GM12874 (cell line): ENCODE measurements around the gene RFX7.

Experiments used
- TF ChIP-seq, protein P1 (sequence below): IDR thresholded peaks from 2 replicates; pipeline ENCODE4 v1.5.1; 2011; ENCODE audit warnings: low read depth, mild to moderate bottlenecking, control low read depth, low read length, moderate library complexity; ENCODE audit not compliant: insufficient read depth

The RFX7 gene

DNA sequence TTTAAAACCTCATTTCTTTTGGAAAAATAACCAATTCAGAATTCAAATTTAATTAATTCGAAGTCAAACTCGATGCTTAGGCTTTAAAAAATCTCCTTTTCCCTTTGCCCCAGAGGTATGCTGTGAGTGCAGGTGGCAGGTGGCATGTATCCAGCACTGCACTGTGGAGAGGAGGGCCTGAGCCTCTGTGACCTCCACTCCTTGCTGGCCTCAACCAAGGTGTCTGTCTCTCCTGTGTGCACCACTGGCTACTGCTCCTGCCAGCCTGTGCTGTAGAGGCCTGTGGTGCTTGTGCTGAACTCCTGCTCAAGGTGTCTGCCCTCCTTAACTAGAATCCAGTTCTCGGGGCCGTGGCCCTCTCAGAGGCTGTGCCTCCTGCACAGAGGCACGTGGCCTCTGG is 194.1 kb downstream of the RFX7 start:
- TF ChIP-seq, protein P1, sequence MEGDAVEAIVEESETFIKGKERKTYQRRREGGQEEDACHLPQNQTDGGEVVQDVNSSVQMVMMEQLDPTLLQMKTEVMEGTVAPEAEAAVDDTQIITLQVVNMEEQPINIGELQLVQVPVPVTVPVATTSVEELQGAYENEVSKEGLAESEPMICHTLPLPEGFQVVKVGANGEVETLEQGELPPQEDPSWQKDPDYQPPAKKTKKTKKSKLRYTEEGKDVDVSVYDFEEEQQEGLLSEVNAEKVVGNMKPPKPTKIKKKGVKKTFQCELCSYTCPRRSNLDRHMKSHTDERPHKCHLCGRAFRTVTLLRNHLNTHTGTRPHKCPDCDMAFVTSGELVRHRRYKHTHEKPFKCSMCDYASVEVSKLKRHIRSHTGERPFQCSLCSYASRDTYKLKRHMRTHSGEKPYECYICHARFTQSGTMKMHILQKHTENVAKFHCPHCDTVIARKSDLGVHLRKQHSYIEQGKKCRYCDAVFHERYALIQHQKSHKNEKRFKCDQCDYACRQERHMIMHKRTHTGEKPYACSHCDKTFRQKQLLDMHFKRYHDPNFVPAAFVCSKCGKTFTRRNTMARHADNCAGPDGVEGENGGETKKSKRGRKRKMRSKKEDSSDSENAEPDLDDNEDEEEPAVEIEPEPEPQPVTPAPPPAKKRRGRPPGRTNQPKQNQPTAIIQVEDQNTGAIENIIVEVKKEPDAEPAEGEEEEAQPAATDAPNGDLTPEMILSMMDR: no peak

DNA sequence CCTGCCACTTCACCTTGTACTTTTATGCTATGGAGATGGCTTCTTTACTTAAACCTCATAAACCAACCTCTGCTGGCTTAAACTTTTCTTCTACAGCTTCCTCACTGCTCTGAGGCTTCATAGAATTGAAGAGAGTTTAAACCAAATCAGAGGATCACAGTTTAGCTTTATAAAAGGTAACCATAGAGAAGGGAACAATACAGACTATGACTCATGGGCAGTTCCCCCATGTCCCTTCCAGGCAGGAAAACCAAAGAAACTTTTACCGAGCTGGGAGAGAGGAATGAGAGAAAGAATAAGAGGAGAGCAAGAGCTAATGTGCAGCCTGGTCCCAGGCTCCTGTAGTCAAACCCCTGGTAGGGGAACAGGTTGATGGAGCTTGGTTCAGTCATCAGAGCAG is 196.3 kb downstream of the RFX7 start:
- TF ChIP-seq, protein P1: no peak

DNA sequence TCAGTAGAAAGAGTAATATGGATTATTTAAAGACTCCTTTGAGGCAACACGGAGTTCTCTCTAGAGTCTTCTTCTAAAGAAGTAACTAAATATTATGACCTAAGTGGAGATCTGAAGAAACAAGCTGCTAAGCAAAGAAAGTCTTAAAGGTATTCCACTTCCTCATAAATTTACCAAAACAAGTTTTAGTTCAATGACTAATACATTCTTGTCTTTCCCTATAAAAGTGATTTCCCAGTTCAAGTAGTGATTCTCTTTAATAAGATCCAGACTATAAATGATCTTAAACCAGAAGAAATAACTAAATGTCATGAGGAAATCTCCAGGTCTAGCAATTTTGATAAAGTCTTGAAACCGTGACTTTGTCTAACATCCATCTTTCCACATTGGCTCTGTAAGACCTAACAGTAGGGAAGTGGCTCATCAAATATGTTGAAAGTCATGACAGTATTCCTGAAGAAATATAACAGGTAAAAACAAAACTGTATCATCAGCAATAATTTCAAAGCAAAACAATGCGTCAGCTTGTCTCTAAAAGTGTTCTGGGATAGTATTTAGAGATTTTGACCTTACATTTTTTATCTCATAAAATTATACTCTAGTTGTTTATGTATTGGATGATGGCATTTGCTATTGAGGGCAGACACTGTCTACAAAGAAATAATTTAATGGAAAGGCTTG is 198.5 kb downstream of the RFX7 start:
- TF ChIP-seq, protein P1: no peak

DNA sequence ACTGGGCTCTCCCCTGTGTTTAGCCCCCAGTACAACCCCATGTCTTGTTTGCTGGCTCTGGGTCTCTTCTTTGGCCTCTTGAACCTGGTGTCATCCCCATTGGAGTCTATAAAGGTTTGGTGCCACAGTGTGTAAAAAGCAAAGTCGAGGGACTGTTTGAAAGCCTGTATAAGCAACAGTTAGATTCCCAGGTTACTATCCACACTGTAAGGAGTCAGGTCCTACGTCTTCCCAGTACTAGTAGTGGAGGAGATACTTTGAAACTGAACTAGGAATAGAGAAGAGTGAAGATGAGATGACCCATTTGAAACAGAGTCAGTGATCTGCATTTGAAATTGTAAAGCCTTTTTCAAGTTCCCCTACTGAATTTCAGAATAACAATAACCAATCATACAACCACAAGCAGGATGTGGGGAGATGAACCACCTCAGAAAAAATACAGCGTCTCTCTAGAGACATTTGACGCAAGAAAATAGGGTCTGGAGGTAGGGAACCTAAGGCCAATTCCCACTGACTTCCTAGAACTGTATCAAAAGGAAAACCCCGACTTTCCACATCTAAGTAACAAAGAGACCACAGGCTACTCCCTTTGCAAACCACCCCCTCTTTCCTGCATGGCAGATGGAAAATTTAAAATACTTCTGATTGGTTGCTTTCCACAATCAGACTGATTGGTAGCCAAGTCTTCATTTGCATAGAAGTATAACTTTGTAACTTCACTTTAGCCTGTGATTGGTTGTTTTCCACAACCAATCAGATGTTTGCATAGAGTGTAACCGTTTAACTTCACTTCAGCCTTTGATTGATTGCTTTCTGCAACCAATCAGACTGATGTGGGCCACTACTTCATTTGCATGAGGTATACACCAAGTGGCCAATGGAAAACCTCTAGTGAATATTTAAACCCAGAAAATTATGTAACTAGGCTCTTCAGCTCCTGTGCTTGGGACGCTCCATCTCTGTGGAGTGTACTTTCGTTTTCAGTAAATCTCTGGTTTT is 200.4 kb downstream of the RFX7 start:
- TF ChIP-seq, protein P1: no peak

DNA sequence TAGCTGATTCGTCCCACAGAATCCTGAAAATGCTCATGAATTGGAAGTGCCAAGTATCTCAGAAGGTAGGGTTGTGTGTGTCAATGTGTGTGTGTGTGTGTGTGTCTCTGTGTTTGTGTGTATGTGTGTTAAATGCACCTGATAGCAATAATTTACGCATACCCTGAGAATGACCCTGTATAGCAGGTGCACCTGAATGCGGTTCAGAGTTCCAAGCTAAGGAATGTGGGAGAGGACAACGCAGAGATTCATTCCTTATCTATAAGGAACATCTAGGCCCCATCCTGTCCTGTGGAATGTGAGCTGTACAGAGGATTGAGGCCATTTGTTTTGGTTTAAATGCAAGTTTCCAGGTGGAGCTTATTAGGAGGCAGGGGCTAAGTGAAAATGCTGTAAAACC is 201.2 kb downstream of the RFX7 start:
- TF ChIP-seq, protein P1: no peak

DNA sequence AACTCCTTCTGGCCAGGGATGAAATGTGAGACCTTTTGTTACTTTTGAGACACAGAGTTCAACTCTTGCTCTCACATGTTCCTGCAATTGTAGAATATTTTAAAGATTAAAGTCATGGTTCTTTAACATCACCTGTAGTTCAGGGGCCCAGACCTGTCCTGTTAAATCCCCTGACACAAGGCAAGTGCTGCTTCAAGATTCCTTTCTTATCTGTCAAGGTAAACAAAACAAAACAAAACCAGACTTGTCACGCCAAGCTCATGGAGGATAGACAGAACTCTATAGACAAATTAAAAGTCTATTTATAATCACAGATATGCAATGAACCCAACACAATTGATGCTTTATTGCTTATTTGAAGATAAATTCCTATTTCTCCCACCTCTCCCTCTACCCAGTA is 201.6 kb downstream of the RFX7 start:
- TF ChIP-seq, protein P1: no peak
